SK-N-SH (cell line): ENCODE measurements around the gene LHB. TPM values are rescaled to one million over a fixed set of nuclear protein-coding genes. Genes with fewer than 3 reads are reported as not detected.

Experiments used
- CTCF ChIA-PET: fragments of 300-600, 350-600 bp; formaldehyde crosslinking; extraction: SDS; loops from one replicate; lab custom pipeline; 2021; lab: Yijun Ruan, JAX
- POLR2A ChIA-PET: fragments of 350-600 bp; sonication (Branson Sonifier 250); formaldehyde crosslinking; extraction: SDS; loops from one replicate; lab custom pipeline; 2020; ENCODE audit warnings: antibody characterized with exemption, inconsistent platforms; lab: Yijun Ruan, JAX
- DNase-seq: peaks from one replicate; pipeline ENCODE4 v3.0.0; 2012
- H2AFZ ChIP-seq: fragments of 200-600 bp; sonication (generic); 2 replicates; pipeline ENCODE4 v1.8.1; 2016; ENCODE audit warnings: antibody characterized with exemption, mild to moderate bottlenecking, low read depth
- H3F3A ChIP-seq: fragments of 200-600 bp; sonication (generic); replicated peaks from 2 replicates; pipeline ENCODE3; 2016; ENCODE audit warnings: antibody characterized with exemption, mild to moderate bottlenecking; ENCODE audit not compliant: insufficient read depth
- H3K27ac ChIP-seq, 2 experiments: fragments of 200-500 bp in 1 of 2; fragments of 200-600 bp in 1 of 2; sonication (Bioruptor generic) in 1 of 2; sonication (generic), shearing (Covaris generic) in 1 of 2; 2 replicates each; pipeline versions ENCODE4 v1.5.1 to v1.6.1; 2014 to 2016; ENCODE audit warnings: low read depth in 2 of 2, inconsistent platforms in 1 of 2, low read length in 1 of 2, mild to moderate bottlenecking in 1 of 2, mixed read lengths in 1 of 2
- H3K27me3 ChIP-seq: fragments of 200-600 bp; sonication (generic), shearing (Covaris generic); 2 replicates; pipeline ENCODE4 v1.6.1; 2016; ENCODE audit warnings: mixed run types; ENCODE audit not compliant: insufficient read depth
- H3K36me3 ChIP-seq, 2 experiments: fragments of 200-500 bp in 1 of 2; fragments of 200-600 bp in 1 of 2; sonication (Bioruptor generic) in 1 of 2; sonication (generic) in 1 of 2; replicated peaks in 1 of 2; 2 replicates each; pipeline versions ENCODE3 to v1.5.1; 2014 to 2016; ENCODE audit warnings: low read length in 1 of 2, mild to moderate bottlenecking in 1 of 2; ENCODE audit not compliant: insufficient read depth in 2 of 2, control insufficient read depth in 1 of 2
- H3K4me1 ChIP-seq, 2 experiments: fragments of 200-500 bp in 1 of 2; fragments of 200-600 bp in 1 of 2; sonication (Bioruptor generic) in 1 of 2; sonication (generic), shearing (Covaris generic) in 1 of 2; 2 replicates each; pipeline versions ENCODE4 v1.5.1 to v1.6.1; 2014 to 2016; ENCODE audit warnings: low read depth in 1 of 2, low read length in 1 of 2, mixed run types in 1 of 2; ENCODE audit not compliant: insufficient read depth in 2 of 2, control insufficient read depth in 1 of 2
- H3K4me2 ChIP-seq: fragments of 200-600 bp; sonication (generic), shearing (Covaris generic); 2 replicates; pipeline ENCODE4 v1.6.1; 2017; ENCODE audit warnings: mixed run types
- H3K4me3 ChIP-seq, 2 experiments: fragments of 200-500 bp in 1 of 2; fragments of 200-600 bp in 1 of 2; sonication (Bioruptor generic) in 1 of 2; sonication (generic), shearing (Covaris generic) in 1 of 2; 2 replicates each; pipeline versions ENCODE4 v1.5.1 to v1.8.1; 2014 to 2016; ENCODE audit warnings: low read depth in 2 of 2, inconsistent platforms in 1 of 2, low read length in 1 of 2, mild to moderate bottlenecking in 1 of 2, mixed read lengths in 1 of 2, moderate library complexity in 1 of 2
- H3K79me2 ChIP-seq: fragments of 200-600 bp; sonication (generic); 2 replicates; pipeline ENCODE4 v1.8.1; 2017; ENCODE audit warnings: mild to moderate bottlenecking; ENCODE audit not compliant: insufficient read depth
- H3K9ac ChIP-seq: fragments of 200-600 bp; sonication (generic); 2 replicates; pipeline ENCODE4 v1.6.1; 2017; ENCODE audit warnings: mixed run types
- H3K9me2 ChIP-seq: fragments of 200-600 bp; sonication (generic); 2 replicates; pipeline ENCODE4 v1.6.1; 2017; ENCODE audit warnings: mixed run types
- H3K9me3 ChIP-seq: fragments of 200-600 bp; sonication (generic); 2 replicates; pipeline ENCODE4 v1.6.1; 2017; ENCODE audit warnings: mixed run types, mild to moderate bottlenecking, moderate library complexity
- H4K20me1 ChIP-seq: fragments of 200-600 bp; sonication (generic); 2 replicates; pipeline ENCODE4 v1.6.1; 2017; ENCODE audit warnings: mild to moderate bottlenecking, mixed run types; ENCODE audit not compliant: insufficient read depth
- FOXJ3 ChIP-seq: sonication (generic); formaldehyde crosslinking; IDR thresholded peaks from 2 replicates; pipeline ENCODE4 v1.5.1; 2020; ENCODE audit warnings: mild to moderate bottlenecking, missing genetic modification reagents
- FOXM1 ChIP-seq: IDR thresholded peaks from 2 replicates; pipeline ENCODE4 v1.4.0; 2012; ENCODE audit warnings: low read depth, mild to moderate bottlenecking
- MAX ChIP-seq: IDR thresholded peaks from 2 replicates; pipeline ENCODE4 v1.4.0; 2012; ENCODE audit warnings: low read depth
- NFIC ChIP-seq: IDR thresholded peaks from 2 replicates; pipeline ENCODE4 v1.4.0; 2012; ENCODE audit warnings: borderline replicate concordance
- NRF1 ChIP-seq: IDR thresholded peaks from 2 replicates; pipeline ENCODE4 v1.6.1; 2012; ENCODE audit warnings: low read depth, mild to moderate bottlenecking, low read length
- POLR2AphosphoS5 ChIP-seq: IDR thresholded peaks from 2 replicates; pipeline ENCODE4 v1.6.1; 2012; ENCODE audit warnings: low read depth, low read length
- RFX5 ChIP-seq: IDR thresholded peaks from 2 replicates; pipeline ENCODE4 v1.6.1; 2012; ENCODE audit warnings: mild to moderate bottlenecking, improper control_type of control experiment, low read length
- SMC3 ChIP-seq: IDR thresholded peaks from 2 replicates; pipeline ENCODE4 v1.6.1; 2012; ENCODE audit warnings: low read depth, low read length, improper control_type of control experiment
- TAF1 ChIP-seq: IDR thresholded peaks from 2 replicates; pipeline ENCODE4 v1.6.1; 2012; ENCODE audit warnings: low read depth, mild to moderate bottlenecking, low read length, moderate library complexity, borderline replicate concordance
- YY1 ChIP-seq: IDR thresholded peaks from 2 replicates; pipeline ENCODE4 v1.4.0; 2012; ENCODE audit warnings: low read depth, mild to moderate bottlenecking
- WGBS: methylation state at CpG from one replicate; pipeline ENCODE4 v1.1.6; 2017; ENCODE audit warnings: low lambda C conversion rate; 5-methylcytosine and 5-hydroxymethylcytosine counted together
- polyA plus RNA-seq, 3 experiments: library from polyadenylated mRNA; depleted of rRNA; stranded (reverse); fragments of >200 nt; gene quantifications; 2 replicates each; pipeline ENCODE4 v1.2.3, GENCODE V29; 2012
- TF ChIP-seq, protein P1 (sequence below): fragments of 200-600 bp; sonication (generic); IDR thresholded peaks from 2 replicates; pipeline ENCODE4 v1.6.1; 2017; ENCODE audit warnings: antibody characterized with exemption, mild to moderate bottlenecking, moderate library complexity
- TF ChIP-seq, protein P2 (sequence below): IDR thresholded peaks from 2 replicates; pipeline ENCODE4 v1.6.1; 2012; ENCODE audit warnings: mild to moderate bottlenecking, low read depth, low read length, moderate library complexity
- TF ChIP-seq, protein P3 (sequence below): IDR thresholded peaks from 2 replicates; pipeline ENCODE4 v1.4.0; 2012; ENCODE audit warnings: low read depth, borderline replicate concordance

Gene LHB
- polyA plus RNA-seq, 1 of the 3 experiments (the other 2 are of a cell fraction), result 0.13 TPM

DNA sequence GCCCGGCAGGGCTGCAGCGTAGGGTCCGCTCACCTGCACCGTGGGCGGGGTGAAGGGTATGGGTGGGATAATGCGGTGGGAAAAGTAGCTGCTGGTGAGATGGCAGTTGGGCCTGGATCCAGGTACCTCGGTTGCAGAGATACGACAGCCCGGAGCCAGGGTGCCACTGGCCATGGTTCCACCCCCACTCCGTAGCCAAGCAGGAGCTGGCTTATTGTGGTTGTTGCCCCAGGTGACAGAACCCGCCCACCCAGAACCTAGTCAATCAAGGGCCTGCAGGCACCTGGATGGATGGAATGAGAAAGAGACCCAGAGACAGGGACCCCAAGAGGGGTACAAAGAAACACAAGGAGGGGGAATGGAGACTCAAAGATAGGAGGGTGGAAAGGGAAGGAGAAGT, 3.5 kb upstream of the LHB start:
- 96% methylated on average over 11 of the region's 11 CpGs for WGBS
- POLR2A ChIA-PET, result interaction anchor here (1.2 to 1.7 kb wide), 2 partner anchors 11 kb away, joined by 3 to 7 read pairs; no protein-coding TSS in a partner anchor
- CTCF ChIA-PET, result interaction anchor here (0.9 to 3.3 kb wide), 7 partner anchors 11 to 281 kb away, joined by 3 to 17 read pairs (median 3); partner anchors contain the start of genes CGB2 and KCNA7
- peaks cover 17% of the 10 kb centered on the region for H3F3A ChIP-seq
- DNase-seq, result no peak
- no peak overlapping the region for H3K4me2 ChIP-seq
- H3K27me3 ChIP-seq, result no peaks in the 10 kb centered on the region
- H4K20me1 ChIP-seq, result no peaks in the 10 kb centered on the region
- no peak overlapping the region for H3K27ac ChIP-seq
- peaks cover 0 to 35% of the 10 kb centered on the region in 2 experiments; a peak in 1 of 4 replicates for H3K4me1 ChIP-seq
- no peak for TF ChIP-seq NFIC
- no peak for TF ChIP-seq YY1
- TF ChIP-seq, protein P1, sequence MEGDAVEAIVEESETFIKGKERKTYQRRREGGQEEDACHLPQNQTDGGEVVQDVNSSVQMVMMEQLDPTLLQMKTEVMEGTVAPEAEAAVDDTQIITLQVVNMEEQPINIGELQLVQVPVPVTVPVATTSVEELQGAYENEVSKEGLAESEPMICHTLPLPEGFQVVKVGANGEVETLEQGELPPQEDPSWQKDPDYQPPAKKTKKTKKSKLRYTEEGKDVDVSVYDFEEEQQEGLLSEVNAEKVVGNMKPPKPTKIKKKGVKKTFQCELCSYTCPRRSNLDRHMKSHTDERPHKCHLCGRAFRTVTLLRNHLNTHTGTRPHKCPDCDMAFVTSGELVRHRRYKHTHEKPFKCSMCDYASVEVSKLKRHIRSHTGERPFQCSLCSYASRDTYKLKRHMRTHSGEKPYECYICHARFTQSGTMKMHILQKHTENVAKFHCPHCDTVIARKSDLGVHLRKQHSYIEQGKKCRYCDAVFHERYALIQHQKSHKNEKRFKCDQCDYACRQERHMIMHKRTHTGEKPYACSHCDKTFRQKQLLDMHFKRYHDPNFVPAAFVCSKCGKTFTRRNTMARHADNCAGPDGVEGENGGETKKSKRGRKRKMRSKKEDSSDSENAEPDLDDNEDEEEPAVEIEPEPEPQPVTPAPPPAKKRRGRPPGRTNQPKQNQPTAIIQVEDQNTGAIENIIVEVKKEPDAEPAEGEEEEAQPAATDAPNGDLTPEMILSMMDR, result no peak
- TF ChIP-seq MAX, result no peak
- no peak for TF ChIP-seq FOXJ3
- TF ChIP-seq TAF1, result no peak
- TF ChIP-seq, protein P2, sequence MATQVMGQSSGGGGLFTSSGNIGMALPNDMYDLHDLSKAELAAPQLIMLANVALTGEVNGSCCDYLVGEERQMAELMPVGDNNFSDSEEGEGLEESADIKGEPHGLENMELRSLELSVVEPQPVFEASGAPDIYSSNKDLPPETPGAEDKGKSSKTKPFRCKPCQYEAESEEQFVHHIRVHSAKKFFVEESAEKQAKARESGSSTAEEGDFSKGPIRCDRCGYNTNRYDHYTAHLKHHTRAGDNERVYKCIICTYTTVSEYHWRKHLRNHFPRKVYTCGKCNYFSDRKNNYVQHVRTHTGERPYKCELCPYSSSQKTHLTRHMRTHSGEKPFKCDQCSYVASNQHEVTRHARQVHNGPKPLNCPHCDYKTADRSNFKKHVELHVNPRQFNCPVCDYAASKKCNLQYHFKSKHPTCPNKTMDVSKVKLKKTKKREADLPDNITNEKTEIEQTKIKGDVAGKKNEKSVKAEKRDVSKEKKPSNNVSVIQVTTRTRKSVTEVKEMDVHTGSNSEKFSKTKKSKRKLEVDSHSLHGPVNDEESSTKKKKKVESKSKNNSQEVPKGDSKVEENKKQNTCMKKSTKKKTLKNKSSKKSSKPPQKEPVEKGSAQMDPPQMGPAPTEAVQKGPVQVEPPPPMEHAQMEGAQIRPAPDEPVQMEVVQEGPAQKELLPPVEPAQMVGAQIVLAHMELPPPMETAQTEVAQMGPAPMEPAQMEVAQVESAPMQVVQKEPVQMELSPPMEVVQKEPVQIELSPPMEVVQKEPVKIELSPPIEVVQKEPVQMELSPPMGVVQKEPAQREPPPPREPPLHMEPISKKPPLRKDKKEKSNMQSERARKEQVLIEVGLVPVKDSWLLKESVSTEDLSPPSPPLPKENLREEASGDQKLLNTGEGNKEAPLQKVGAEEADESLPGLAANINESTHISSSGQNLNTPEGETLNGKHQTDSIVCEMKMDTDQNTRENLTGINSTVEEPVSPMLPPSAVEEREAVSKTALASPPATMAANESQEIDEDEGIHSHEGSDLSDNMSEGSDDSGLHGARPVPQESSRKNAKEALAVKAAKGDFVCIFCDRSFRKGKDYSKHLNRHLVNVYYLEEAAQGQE, result no peak
- TF ChIP-seq RFX5, result no peak
- no peak for TF ChIP-seq SMC3
- TF ChIP-seq, protein P3, sequence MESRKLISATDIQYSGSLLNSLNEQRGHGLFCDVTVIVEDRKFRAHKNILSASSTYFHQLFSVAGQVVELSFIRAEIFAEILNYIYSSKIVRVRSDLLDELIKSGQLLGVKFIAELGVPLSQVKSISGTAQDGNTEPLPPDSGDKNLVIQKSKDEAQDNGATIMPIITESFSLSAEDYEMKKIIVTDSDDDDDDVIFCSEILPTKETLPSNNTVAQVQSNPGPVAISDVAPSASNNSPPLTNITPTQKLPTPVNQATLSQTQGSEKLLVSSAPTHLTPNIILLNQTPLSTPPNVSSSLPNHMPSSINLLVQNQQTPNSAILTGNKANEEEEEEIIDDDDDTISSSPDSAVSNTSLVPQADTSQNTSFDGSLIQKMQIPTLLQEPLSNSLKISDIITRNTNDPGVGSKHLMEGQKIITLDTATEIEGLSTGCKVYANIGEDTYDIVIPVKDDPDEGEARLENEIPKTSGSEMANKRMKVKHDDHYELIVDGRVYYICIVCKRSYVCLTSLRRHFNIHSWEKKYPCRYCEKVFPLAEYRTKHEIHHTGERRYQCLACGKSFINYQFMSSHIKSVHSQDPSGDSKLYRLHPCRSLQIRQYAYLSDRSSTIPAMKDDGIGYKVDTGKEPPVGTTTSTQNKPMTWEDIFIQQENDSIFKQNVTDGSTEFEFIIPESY, result no peak
- no peak for TF ChIP-seq FOXM1
- no peak for TF ChIP-seq POLR2AphosphoS5
- TF ChIP-seq NRF1, result no peak
- H3K9me3 ChIP-seq, result no peaks in the 10 kb centered on the region
- no peak overlapping the region for H3K9ac ChIP-seq
- no peak overlapping the region for H3K4me3 ChIP-seq
- H3K36me3 ChIP-seq, result peaks cover 0 to 6% of the 10 kb centered on the region in 2 experiments
- H3K9me2 ChIP-seq, result no peaks in the 10 kb centered on the region
- H3K79me2 ChIP-seq, result no peaks in the 10 kb centered on the region
- no peak overlapping the region for H2AFZ ChIP-seq
